Measurements from ENCODE around the gene ASMTL.
"Not testable (repeated sequence)": the region's sequence is repeated elsewhere in the genome, so short reads cannot be mapped to it uniquely, and the experiment has no call there.

Gene ASMTL, protein sequence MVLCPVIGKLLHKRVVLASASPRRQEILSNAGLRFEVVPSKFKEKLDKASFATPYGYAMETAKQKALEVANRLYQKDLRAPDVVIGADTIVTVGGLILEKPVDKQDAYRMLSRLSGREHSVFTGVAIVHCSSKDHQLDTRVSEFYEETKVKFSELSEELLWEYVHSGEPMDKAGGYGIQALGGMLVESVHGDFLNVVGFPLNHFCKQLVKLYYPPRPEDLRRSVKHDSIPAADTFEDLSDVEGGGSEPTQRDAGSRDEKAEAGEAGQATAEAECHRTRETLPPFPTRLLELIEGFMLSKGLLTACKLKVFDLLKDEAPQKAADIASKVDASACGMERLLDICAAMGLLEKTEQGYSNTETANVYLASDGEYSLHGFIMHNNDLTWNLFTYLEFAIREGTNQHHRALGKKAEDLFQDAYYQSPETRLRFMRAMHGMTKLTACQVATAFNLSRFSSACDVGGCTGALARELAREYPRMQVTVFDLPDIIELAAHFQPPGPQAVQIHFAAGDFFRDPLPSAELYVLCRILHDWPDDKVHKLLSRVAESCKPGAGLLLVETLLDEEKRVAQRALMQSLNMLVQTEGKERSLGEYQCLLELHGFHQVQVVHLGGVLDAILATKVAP

GRCh38 chrX:1452516-1453394, at the start of gene ASMTL:
Gene ASMTL (minus strand): TSS chrX:1452909. CDS start chrX:1452840, 69 bp downstream.
- no peak for DNase-seq

- no peak for DNase-seq
Observed at GRCh38 chrX:1502241-1502640, 49.5 kb upstream of the ASMTL start.

- DNase-seq = no peak
Observed at GRCh38 chrX:1500701-1501624, 48.3 kb upstream of the ASMTL start.

DNA sequence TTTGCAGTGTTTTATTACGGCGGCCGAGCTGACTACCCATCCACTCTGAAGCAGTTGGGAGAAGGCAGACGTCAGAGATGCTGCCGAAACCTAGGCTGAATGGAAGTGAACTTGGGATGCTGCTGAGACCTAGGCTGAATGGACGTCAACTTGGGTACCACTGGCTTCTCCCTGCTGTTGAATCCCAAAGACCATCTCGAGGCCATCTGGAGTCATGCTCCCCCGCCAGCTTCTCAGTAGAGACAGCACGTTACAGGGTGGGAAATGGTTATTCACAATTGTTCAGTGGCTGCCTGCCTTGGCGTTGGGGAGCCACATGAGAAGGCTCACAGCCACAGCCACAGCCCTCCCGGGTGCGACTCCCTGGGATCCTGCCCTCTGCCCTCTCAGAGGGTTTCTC, 43.4 kb upstream of the ASMTL start:
- no peak for DNase-seq

DNA sequence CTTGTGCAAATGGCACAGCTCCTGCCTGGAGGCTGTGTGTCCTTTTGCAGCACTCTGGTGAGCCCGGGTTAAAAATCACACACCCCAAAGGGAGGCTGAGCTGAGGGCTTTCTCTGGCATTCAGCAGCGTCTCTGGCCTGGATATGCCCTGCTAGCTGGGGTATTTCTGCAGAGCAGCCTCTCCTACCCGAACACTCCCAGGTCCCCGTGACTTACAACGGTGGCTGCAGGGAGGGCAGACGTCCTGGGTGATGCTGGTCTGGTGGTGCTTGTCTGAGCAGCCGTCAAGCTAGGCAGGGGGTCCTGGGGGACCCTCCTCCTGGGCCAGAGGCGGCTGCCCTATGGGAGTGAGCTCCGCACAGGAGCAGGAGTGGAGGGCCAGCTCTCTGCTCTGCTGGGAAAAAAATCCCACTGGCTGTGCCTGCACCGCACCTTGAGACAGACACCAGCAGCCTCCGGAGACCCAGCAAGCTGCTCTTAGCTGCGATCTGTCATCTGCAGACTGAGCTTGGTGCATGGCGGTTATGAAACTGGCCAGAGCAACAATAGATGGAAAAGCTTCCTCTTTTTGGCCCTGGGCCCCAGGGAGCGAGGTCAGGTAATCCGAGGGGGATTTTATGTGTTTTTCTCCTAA, 41.3 kb upstream of the ASMTL start:
- no peak for DNase-seq

- DNase-seq = no peak
Observed at GRCh38 chrX:1493412-1493811, 40.7 kb upstream of the ASMTL start.

GRCh38 chrX:1492421-1493012, 39.8 kb upstream of the ASMTL start:
- DNase-seq = no peak

DNA sequence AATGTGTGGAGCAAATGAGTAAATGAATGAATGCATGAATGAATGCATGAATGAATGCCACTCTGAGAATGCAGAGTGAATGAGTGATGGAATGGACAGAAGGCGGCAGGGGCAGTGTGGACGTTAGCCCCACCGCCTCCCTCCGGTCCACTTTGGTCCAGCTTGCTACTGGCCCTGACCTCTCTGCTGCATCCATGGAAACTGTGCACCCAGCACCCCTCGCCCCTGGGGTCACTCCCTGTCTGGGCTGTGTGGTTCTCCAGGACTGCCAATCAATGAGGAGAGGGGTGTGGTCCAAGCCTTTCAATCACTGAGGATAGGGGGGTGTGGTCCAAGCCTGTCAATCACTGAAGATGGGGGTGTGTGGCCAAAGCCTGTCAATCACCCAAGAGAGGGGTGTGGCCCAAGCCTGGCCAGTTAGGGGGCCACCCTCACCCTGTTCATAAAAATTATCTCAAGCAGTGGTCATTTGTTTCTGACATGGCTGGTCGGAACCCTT, 39.2 kb upstream of the ASMTL start:
- DNase-seq = no peak

DNA sequence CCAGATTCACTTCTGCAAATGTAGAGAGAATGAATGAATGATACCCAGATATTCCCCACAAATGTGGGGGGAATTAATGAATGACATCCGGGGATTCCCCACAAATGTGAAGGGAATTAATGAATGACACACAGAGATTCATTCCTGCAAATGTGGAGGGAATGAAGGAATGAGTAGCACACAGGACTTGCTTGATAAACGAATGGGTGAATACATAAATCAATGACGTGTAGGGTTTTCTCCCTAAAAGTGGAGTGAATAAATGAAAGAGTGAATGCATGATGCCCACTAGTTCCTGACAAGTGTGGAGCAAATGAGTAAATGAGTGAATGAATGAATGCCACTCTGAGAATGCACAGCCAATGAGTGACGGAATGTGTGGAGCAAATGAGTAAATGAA, 38.5 kb upstream of the ASMTL start:
- DNase-seq = not testable (repeated sequence)

GRCh38 chrX:1490723-1491122, 38.0 kb upstream of the ASMTL start:
- DNase-seq = not testable (repeated sequence)

DNA sequence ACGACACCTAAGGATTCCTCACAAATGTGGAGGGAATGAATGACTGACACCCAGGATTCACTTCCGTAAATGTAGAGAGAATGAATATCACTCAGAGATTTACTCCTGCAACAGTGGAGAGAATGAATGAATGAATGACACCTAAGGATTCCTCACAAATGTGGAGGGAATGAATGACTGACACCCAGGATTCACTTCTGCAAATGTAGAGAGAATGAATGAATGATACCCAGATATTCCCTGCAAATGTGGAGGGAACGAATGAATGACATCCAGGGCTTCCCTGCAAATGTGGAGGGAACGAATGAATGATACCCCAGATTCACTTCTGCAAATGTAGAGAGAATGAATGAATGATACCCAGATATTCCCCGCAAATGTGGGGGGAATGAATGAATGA, 36.6 kb upstream of the ASMTL start:
- DNase-seq = not testable (repeated sequence)

DNA sequence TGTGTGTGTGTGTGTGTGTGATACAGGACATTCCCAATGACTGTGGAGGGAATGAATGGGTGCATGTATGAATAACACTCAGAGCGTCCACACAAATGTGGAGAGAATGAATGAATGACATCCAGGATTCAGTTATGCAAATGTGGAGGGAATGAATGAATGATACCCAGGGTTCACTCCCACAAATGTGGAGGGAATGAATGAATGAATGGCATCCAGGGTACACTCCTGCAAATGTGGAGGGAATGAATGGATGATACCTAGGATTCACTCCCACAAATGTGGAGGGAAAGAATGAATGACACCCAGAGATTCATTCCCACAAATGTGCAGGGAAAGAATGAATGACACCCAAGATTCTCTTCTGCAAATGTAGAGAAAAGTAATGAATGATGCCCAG, 36.0 kb upstream of the ASMTL start:
- DNase-seq = no peak

DNA sequence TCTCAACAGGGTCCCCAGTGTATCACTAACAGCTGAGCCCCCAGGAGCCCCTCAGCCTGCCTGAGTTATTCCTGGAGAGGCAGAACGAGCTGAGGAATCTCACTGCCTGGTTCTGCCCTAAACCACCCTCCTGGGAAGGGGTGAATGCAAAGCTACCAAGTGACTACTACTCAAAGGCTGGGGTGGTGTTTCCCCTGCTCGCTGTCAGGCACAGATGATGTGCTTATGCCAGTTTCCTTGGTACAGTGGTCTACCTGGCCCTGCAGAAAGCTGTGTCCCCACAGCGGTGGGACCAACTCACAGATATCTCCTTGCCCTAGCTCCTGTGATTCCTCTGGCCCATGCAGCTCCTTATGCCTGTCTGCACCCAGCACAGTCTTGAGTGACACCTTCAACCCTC, 35.4 kb upstream of the ASMTL start:
- DNase-seq = no peak

DNA sequence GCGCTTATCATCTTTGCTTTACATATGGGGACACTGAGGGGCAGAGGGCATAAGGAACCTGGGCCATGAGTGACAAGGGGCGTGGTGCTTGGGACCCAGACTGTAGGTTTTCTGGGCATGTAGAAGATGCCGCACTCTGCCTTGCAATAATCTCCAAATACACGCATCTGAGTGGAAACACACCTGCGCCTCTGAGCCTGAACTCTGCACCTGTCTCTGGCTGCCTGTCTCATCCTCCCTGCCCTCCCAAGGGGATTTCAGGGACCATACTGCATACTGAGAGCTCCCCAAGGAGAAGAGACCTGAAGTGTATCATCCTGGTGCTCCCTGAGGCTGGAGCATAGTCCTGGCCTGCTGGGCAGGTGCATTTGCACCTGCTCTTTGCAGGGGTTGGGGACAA, 34.7 kb upstream of the ASMTL start:
- DNase-seq = no peak

- no peak for DNase-seq
Observed at GRCh38 chrX:1486749-1487361, 34.1 kb upstream of the ASMTL start.

DNA sequence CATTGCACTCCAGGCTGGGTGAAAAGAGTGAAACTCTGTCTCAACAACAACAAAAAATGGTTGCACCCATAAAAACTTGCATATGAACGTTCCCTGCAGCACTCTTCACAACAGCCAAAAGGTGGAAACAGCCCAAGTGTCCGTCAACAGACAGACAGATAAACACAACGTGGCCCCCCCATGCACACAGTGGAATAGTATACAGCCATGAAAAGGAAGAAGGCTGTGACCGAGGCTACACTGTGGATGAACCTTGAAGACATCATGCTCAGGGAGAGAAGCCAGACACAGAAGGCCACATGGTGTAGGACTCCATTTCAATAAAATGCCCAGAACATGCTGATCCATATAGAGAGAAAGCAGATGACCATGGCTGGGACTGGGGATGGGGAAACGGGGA, 33.5 kb upstream of the ASMTL start:
- no peak for DNase-seq

GRCh38 chrX:1485033-1485432, 32.3 kb upstream of the ASMTL start:
- no peak for DNase-seq

DNA sequence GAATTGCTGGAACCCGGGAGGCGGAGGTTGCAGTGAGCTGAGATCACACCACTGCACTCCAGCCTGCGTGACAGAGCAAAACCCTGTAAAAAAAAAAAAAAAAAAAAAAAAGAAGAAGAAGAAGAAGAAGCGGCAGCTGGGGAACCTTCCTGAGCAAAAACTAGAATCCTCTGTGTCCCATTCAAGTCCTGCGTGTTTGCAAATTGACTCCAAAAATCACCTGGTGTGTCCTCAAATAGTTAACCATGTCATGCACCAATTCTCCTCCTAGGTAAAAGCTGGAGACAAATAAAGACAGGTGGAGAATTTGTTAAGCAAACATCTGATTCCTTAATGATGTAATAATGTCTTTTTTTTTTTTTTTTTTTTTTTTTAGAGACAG, 31.9 kb upstream of the ASMTL start:
- no peak for DNase-seq

DNA sequence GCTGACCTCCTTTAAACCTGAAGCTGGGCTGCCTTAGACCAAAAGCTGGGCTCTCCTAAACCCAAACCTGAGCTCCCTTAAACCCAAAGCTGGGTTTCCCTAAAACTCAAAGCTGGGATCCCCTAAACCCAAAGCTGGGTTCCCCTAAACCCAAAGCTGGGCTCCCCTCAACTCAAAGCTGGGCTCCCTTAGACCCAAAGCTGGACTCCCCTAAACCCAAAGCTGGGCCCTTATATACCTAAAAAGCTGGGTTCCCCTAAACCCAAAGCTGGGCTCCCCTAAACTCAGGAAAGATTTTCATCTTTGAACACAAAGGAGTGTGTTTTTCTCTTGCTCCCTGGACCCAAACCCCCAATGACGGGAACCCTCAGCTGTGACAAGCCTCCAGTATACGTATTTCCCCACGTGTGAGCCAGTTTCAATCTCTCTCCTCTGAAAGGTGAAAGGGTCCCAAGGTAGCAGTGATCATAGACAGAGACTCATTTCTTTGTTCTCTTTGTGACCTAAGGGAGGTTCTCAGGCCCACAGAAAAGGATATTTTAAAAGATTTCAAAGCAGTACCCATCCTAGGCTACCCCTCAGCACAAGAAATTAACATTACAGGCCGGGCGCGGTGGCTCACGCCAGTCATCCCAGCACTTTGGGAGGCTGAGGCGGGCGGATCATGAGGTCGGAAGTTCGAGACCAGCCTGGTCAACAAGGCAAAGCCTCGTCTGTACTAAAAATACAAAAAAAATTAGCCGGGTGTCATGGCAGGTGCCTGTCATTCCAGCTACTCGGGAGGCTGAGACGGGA, 31.3 kb upstream of the ASMTL start:
- no peak for DNase-seq

DNA sequence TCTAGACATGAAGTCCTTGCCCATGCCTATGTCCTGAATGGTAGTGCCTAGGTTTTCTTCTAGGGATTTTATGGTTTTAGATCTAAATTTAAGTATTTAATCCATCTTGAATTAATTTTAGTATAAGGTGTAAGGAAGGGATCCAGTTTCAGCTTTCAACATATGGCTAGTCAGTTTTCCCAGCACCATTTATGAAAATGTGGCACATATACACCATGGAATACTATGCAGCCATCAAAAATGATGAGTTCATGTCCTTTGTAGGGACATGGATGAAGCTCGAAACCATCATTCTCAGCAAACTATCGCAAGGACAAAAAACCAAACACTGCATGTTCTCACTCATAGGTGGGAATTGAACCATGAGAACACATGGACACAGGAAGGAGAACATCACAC, 29.8 kb upstream of the ASMTL start:
- DNase-seq = not testable (repeated sequence)
